ENCODE measurements around the gene TYROBP.

GRCh38 chr19:35863018-35863417, 45.1 kb downstream of the TYROBP start:
- TF ChIP-seq POLR2A (IDR thresholded peaks at IDR 0.05; ENCODE audit: extremely low read depth, insufficient read length) (no peak), CTCF (IDR thresholded peaks at IDR 0.05; ENCODE audit: low read depth, low read length) (no peak), MAX (IDR thresholded peaks at IDR 0.05; ENCODE audit: low read depth, low read length) (no peak)
